ENCODE measurements around the gene ANTXR1. TPM values are rescaled to one million over a fixed set of nuclear protein-coding genes. Genes with fewer than 3 reads are reported as not detected.

The ANTXR1 gene
- total and polyA plus RNA-seq, 2 donors (not counting 3 experiments of a cell fraction or from before 2014, with no cell fraction given) = 4.2 to 17.3 TPM

- peaks cover 3% of the 10 kb centered on the region for H3K4me1 ChIP-seq (ENCODE audit: control insufficient read depth, extremely low read depth, insufficient read depth, low read length)
- no peak for FAIRE-seq
- dilution Hi-C loops (cut with MboI; ENCODE audit: extremely low pct_ligation_motif_present, low sequenced_read_pairs) = no loop called here
- BruUV-seq (replicated peaks) = no TSS peak
- no peaks in the 10 kb centered on the region for H3K79me2 ChIP-seq (ENCODE audit: control insufficient read depth, insufficient read depth, low read length)
- no peak overlapping the region for H3K4me2 ChIP-seq (ENCODE audit: insufficient read depth, low read length)
- H3K4me3 ChIP-seq (replicated peaks in 1 of 3; ENCODE audit: insufficient read depth in 1 of 3, low read depth in 1 of 3, low read length in 3 of 3) = no peak overlapping the region
- H2AFZ ChIP-seq (ENCODE audit: low read depth, low read length) = no peak overlapping the region
- DNase-seq (ENCODE audit: low read depth, low spot score) = no peak
- H3K27me3 ChIP-seq (ENCODE audit: control insufficient read depth in 2 of 2, insufficient read depth in 2 of 2, low read length in 2 of 2) = no peaks in the 10 kb centered on the region
- POLR2A ChIA-PET = no interaction called here
- CTCF ChIA-PET = interaction anchor here (1.1 to 1.7 kb wide), 2 partner anchors 14 to 16 kb away, joined by 5 read pairs; no protein-coding TSS in a partner anchor
- intact Hi-C loops (cut with micrococcal nuclease) = loop anchor here (5.0 kb wide), 1 partner anchor 197 kb away; the partner anchor contains the start of gene ANTXR1
- no peak overlapping the region for H3K27ac ChIP-seq (ENCODE audit: insufficient read depth, low read depth, low read length)
- no peaks in the 10 kb centered on the region for H3K36me3 ChIP-seq (ENCODE audit: control insufficient read depth in 2 of 2, extremely low read depth in 1 of 2, insufficient read depth in 2 of 2, low read length in 2 of 2)
- no peaks in the 10 kb centered on the region for H3K9me3 ChIP-seq (replicated peaks; ENCODE audit: control insufficient read depth, insufficient read depth, low read length)
- H3K9me1 ChIP-seq (replicated peaks; ENCODE audit: control insufficient read depth, extremely low read depth, insufficient read depth, low read length) = no peaks in the 10 kb centered on the region
- no peak overlapping the region for H3K9ac ChIP-seq (replicated peaks; ENCODE audit: extremely low read depth, insufficient read depth, low read length)
- TF ChIP-seq POLR2A (IDR thresholded peaks at IDR 0.05; ENCODE audit: low read depth, low read length) (no peak), CTCF (IDR thresholded peaks at IDR 0.05; ENCODE audit: extremely low read depth in 1 of 2, insufficient read depth in 1 of 2, low read depth in 1 of 2, low read length in 2 of 2) (no peak), GATA2 (IDR thresholded peaks at IDR 0.05; ENCODE audit: insufficient read depth, insufficient read length, low read depth, low read length) (no peak), JUN (IDR thresholded peaks at IDR 0.05; ENCODE audit: borderline replicate concordance, insufficient read depth, insufficient read length, low read depth) (no peak), FOS (IDR thresholded peaks at IDR 0.05; ENCODE audit: borderline replicate concordance, insufficient read depth, low read length) (no peak), MYC (IDR thresholded peaks at IDR 0.05; ENCODE audit: low read depth, low read length) (no peak), EZH2 (IDR thresholded peaks at IDR 0.05; ENCODE audit: borderline replicate concordance, low read depth, low read length, severe bottlenecking) (no peak)
- TF ChIP-seq, protein P1, sequence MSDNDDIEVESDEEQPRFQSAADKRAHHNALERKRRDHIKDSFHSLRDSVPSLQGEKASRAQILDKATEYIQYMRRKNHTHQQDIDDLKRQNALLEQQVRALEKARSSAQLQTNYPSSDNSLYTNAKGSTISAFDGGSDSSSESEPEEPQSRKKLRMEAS (IDR thresholded peaks at IDR 0.05; ENCODE audit: insufficient read depth, insufficient read length) = no peak
- H4K20me1 ChIP-seq (replicated peaks; ENCODE audit: control insufficient read depth, extremely low read depth, insufficient read depth, low read length) = no peaks in the 10 kb centered on the region
These were observed 196.5 kb downstream of the ANTXR1 start for GRCh38 chr2:69209482-69209881.
